Measurements from ENCODE around the gene CDK1.

CDK1 gene

DNA sequence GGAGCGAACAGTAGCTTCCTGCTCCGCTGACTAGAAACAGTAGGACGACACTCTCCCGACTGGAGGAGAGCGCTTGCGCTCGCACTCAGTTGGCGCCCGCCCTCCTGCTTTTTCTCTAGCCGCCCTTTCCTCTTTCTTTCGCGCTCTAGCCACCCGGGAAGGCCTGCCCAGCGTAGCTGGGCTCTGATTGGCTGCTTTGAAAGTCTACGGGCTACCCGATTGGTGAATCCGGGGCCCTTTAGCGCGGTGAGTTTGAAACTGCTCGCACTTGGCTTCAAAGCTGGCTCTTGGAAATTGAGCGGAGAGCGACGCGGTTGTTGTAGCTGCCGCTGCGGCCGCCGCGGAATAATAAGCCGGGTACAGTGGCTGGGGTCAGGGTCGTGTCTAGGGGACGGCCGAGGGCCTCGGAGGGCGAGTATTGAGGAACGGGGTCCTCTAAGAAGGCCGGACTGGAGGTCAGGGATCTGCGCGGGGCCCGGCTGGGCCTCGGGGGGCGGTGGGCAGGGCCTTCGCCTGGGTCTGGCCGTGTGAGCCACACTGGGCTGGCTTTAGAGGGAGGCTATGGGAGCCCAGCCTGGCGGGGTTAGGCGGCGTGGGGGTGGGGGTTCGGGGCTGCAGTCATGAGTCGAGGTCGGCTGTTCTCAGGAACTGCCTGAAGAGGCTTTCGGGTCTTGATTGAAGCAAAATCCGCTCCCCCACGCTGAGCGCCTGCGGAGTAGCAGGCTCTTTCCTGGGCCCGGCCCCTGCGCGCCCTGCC lies at the start of gene CDK1:
Gene CDK1 (plus strand): TSS at position 265 of the 757 bp plus-strand sequence. CDS start 1,688 bp downstream, outside the sequence.
- Histone ChIP-seq H3K27ac (peak within 1 kb of the TSS in 19 of 21 experiments; percentile 3 to 75 (median 54)), H3K4me3 (peak within 1 kb of the TSS; percentile 61 to 78 (median 67))

DNA sequence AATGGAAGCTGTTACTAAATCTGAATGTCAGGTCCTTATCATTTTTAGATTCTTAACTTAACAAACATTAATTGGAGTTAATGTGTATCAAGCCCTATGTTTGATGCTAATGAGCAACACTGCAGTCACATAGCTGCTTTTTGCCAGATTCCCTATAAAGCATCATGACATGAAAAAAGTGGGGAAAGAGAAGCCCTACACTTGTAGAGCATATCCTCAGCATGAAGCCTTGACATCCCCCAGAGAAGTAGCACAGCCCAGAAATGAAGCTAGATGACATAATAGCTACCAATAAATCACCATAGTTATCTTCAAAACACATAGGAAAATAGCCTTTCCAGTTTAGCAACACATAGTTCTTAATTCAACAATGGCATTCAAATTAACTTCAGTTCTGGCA lies 49.2 kb upstream of the CDK1 start:
- Histone ChIP-seq H3K4me3 (no peak overlapping the region), H3K27ac (peak overlapping the region in 2 of 21 experiments; percentile 14 to 25)

DNA sequence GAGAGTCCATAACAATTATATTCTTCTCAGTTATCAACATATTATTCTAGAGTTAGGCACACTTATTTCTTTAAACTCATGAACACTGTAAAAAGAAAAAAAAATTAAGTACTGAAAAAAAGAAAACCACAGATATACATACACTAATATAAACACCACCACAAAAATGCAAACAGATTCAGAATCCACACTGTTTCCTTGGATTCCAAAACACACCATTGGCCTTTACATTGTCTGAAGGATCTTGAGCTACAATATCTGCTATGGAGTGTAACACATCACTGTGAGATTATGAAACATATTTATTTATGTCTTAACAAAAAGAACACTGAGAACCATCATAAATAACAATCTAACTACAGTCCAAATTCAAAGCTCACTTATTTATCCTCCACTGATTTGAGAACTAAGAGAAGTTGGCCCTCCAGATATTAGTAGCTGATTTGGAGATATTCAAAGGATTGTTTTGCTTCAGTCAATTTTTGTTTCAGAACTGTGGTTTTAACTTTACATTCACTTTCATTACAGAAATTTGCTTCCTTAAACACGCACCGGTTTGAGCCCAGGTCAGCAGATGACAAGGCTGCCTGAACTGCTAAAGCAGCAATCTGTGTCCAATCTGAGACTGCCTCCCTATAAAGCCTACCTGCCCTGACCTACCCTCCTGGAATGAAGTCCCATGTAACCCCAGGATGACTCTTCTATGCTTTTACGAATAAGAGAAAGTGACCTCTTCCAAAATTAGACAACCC lies 47.0 kb upstream of the CDK1 start:
- Histone ChIP-seq H3K4me3 (peak overlapping the region in 3 of 7 experiments; percentile 54 to 68 (median 60)), H3K27ac (peak overlapping the region in 14 of 21 experiments; percentile 16 to 97 (median 88))

DNA sequence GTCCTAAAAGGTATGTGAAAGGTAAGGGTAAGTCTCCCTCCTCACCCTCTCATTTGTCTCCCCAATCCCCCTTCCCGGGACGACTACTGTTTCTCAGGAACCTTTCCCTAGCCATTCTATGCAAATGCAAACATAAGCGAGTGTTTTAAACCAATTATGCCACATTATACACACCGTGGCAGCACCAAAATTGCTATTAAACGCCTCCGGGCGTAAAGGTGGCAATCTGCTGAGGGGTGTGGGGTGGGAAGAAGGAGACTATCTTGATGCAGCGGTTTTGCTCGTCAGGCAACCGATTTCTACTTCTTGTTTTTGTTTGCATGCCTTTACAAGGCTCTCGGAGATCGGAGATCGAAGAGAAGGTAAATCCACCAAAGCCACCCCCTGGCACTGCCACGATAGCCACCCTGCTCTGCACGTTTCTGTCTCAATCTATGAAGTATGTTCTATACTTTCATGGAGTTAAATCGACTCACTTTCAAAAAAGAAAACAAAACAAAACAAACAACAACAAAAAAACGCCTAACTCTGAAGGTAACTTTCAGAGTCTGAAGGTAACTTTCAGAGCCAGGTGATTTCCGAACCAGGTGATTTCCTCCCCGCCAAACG lies 46.0 kb upstream of the CDK1 start:
- peak overlapping the region in 20 of 21 experiments; percentile 58 to 97 (median 86) for H3K27ac ChIP-seq
- H3K4me3 ChIP-seq: peak overlapping the region; percentile 49 to 86 (median 58)

DNA sequence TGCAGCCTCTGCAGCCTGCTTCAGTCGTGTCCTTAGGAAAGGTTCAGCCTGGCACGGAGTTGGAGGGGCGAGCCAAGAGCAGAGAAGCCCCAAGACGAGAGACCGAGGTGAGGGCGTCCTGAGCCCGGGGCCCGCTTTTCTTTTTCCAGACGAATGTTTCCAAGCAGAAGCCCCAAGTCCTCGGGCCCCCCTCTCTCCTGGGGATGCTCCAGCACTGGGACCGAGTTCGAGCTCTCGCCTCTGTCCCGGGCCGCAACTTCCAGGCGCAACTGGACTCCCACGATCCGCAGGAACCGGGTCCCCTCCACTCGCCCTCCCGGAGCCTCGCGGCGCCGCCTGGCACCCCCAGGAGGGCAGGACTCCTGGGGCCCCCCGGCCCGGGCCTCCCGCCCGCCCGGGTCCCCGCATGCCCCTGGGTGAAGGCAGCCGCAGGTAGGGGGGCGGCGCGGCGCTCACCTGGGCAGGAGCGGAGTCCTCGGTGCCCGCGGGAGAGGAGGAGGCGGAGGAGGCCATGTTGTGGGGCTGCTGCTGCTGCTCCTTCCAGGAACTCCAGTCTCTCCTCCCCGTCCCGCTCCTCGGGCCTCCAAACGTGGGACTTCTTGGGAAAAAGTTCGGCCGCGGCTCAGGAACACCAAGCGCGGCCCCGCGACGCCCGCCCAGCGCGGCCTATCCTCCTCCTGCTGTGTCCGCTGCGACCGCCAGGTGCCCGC lies 45.3 kb upstream of the CDK1 start:
- H3K27ac ChIP-seq: peak overlapping the region; percentile 57 to 97 (median 86)
- H3K4me3 ChIP-seq: peak overlapping the region; percentile 49 to 86 (median 58)

DNA sequence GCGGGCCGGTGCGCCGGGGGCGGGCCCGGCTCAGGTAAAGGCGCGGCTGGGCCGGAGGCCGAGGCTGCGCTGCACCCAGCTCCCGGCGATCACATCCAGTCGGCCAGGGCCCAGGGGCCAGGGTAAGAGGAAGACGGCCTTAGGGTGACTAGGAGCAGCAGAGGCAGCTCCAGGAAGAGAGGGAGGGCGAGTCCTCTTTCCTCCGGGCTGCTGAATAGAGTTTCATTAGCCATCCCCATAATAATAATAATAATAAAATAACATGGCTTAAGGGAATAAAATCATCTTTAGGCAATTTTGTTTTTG lies 44.8 kb upstream of the CDK1 start:
- H3K4me3 ChIP-seq: peak overlapping the region; percentile 49 to 86 (median 58)
- peak overlapping the region in 20 of 21 experiments; percentile 57 to 97 (median 86) for H3K27ac ChIP-seq

DNA sequence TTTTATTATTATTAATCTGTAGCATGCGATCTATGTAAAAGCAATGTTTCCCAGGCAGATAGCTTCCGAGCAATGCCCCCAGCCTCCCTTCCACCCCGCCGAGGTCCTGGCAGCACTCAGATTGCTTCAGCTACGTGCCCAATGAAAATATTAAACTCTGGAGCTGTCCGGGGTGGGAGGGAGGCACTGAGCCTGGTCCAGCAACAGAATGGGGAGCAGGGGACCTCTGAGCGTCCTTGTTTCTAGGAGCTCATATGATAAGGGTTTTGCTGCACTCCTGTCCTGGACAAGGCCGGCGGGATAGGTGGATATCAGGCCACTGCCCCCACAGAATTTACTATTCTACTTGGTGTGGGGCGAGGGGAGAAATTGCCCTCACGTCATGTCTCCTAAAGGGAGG lies 44.5 kb upstream of the CDK1 start:
- Histone ChIP-seq H3K4me3 (peak overlapping the region; percentile 49 to 86 (median 58)), H3K27ac (peak overlapping the region in 15 of 21 experiments; percentile 20 to 97 (median 87))

DNA sequence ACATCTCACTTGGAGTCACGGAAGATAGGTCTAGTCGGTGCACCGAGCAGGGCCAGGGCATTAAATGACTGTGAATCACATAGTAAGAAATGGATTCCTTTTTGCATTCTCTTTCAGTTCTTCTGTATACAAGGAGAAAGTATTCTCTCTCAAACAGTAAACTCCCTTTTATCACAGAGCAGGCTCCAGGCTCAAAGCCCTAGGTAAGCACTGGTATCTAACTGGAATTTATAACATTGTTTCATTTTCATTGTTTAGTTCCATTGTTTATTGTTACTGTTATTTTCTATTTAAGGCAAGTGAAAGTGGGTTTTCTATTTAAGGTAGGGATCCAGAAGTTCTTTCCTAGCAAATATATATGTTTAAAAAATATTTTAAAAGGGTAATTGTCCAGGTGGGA lies 44.1 kb upstream of the CDK1 start:
- Histone ChIP-seq H3K27ac (peak overlapping the region in 8 of 21 experiments; percentile 20 to 97 (median 90)), H3K4me3 (peak overlapping the region in 4 of 7 experiments; percentile 54 to 68 (median 59))

DNA sequence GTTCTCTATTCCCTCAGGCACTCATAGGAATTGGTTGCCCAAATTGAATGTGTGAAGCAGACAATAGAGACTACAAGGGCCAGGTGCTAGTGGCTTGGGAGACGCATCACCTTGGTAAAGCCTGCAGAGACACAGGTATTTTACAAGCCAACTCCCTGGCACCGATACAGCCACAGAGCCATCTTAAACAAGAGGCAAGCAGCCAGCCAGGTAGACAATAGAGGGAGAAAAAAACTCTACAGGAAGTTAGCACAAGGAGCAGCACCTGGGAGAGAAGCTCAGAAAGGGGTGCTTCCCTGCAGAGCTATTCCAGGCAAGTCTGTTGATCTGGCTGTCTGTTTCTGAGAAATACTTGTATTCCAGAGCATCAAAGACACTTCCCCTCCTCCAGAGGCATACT lies 43.0 kb upstream of the CDK1 start:
- Histone ChIP-seq H3K4me3 (no peak overlapping the region), H3K27ac (peak overlapping the region in 2 of 21 experiments; percentile 6 to 48)

DNA sequence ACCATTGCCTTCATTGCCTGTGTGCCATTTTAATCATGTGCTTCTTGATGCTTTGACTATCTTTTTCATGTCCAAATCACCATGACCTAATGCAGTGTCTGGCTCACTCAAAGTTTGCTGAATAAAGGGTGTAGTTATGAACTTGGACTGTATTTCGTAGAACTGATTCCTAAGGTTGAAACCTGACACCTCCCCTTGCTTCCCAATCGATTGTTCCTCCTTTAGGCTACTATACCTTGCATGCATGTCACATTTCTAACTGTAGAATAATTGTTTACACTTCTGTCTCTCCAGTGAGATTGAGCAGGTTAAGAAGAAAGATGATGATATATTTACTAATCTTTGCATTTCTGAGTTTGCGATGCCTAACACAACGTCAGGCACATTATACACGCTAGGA lies 41.0 kb upstream of the CDK1 start:
- H3K4me3 ChIP-seq: no peak overlapping the region
- H3K27ac ChIP-seq: no peak overlapping the region

DNA sequence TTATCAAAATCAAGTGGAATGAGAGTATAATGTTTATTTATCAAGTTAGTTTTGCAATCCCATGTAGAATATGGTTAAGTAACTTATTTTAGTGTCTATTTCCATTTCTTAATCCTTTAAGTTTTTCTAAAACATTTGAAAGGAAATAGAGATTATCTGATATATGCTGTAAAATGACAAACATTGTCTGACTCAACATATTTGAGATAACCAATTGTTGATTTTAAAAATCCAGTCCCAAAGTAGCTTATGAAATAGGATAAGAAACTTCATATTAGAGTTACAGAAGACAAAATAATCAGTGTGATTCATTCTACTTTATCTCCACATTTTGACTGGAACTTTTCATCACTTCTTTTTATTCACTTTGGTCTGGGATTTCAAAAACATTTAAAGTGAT lies 38.7 kb upstream of the CDK1 start:
- Histone ChIP-seq H3K4me3 (no peak overlapping the region), H3K27ac (no peak overlapping the region)

DNA sequence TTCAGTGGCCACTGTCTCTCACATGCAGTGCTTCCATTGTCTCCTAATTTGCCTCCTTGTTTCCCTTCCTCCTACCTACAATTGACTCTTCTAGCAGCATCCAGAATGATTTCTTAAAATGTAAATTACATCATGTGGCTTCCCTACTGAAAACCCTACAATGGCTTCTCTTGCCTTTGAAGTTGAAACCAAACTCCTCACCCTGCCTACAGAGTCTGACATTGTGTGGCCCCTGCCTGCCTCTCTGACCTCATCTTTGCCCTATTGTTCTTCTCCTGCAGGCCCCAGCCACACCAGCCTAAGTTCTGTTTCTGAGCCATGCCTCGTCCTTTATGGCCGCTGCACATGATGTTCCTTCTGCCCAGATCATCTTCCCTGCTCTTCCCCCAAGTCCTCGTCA lies 35.8 kb upstream of the CDK1 start:
- no peak overlapping the region for H3K4me3 ChIP-seq

DNA sequence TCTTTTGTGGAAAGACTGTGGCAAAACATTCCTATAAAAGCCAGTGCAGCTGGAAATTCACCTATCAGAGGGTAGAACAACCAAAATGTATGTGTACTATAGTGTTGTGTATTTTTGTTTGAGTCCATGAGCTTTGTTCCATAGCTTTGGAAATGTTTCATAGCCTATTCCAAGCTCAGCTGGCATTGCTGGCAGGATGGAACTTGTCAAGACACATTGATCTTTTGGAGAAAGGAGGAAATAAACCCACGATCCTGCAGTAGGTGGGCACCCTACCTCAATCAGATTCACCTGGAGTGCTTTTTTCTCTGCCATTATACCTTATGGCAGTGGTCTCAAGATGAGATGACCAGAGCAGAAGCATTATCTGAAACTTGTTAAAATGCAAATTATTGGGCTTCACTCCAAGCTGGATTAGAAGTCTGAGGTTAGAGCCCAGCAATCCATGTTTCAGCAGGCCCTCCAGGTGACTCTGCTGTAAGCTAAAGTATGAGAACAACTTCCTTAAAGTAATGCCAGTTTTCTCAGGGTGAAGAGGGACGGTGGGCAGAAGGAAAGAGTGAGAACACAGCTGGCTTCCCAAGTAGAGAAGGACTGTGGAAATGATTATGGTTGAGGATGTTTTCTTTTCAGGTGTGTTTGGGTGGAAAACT lies 30.3 kb upstream of the CDK1 start:
- no peak overlapping the region for H3K4me3 ChIP-seq
- peak overlapping the region in 8 of 21 experiments; percentile 7 to 56 (median 40) for H3K27ac ChIP-seq

More for the DNA sequence above, 35.8 kb upstream of the CDK1 start:
- H3K27ac ChIP-seq: no peak overlapping the region

DNA sequence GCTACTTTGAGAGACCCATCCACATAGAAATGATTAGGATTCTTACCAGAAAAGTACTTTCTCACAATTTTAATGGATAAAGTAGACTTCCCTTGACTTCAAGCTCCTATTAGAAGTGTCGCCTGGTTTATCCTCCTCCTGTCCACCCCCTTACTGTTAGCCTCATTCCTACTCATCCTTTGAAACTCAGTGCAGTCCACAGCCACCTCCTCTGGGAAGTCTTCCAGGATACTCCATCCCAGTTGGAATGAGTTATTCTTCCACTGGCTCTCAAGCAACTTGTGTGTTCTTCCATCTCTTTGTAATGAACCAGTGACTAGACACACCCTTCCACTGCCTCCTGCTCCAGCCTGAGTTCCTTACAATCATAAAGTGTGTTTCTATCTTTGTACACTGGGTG lies 25.1 kb upstream of the CDK1 start:
- Histone ChIP-seq H3K4me3 (no peak overlapping the region), H3K27ac (no peak overlapping the region)

DNA sequence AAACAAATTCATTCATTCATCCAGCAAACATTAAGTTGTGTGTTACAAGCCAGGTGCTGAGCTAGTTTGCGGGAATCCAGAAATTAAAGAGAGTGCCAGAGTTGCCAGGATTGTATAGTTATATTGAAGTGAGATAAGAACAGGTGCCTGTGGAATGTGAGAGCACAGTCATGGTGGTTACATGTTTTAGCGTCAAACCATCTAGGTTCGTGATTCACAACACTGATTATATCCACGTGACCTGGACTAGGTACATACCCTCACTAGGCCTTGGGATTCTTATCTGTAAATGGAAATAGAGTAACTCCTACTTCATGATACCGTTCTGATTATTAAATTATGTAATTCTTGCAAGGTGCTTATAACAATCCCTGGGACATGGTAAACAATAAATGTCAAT lies 24.5 kb upstream of the CDK1 start:
- H3K4me3 ChIP-seq: no peak overlapping the region
- no peak overlapping the region for H3K27ac ChIP-seq

DNA sequence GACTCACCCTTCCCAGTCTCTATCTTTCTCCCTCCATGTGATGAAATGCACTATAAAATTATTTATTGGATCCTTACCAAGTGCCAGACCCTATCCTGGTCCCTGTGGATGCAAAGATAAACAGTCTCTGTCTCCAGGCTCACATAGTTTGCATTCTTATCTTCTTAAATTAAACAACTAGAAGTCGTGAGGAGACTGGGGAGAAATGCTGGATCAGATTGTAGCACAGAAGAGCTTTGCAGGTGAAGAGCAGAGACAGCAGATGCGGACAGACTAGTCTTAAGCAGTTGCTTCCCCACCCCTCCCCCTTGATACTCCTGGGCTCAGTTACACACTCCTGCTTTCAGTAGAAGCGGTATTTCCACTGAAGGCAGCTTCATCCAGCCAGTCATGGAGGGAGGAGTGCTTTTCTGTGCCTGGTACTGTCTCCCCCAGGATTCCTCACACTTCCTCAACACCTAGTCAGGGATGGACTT lies 20.8 kb upstream of the CDK1 start:
- Histone ChIP-seq H3K4me3 (no peak overlapping the region), H3K27ac (no peak overlapping the region)

DNA sequence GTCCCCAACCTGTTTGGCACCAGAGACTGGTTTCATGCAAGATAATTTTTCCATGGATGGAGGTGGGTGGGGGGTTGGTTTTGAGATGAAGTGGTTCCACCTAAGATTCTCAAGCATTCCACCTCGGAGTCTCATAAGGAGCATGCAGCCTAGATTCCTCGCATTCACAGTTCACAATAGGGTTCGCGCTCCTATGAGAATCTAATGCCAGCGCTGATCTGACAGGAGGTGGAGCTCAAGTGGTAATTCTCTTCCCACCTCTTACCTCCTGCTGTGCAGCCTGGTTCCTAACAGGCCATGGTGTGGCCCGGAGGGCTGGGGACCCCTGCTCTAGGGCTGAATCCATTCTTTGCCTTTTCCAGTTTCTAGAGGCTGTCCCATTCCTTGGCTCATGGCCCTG lies 19.1 kb upstream of the CDK1 start:
- no peak overlapping the region for H3K27ac ChIP-seq
- no peak overlapping the region for H3K4me3 ChIP-seq

DNA sequence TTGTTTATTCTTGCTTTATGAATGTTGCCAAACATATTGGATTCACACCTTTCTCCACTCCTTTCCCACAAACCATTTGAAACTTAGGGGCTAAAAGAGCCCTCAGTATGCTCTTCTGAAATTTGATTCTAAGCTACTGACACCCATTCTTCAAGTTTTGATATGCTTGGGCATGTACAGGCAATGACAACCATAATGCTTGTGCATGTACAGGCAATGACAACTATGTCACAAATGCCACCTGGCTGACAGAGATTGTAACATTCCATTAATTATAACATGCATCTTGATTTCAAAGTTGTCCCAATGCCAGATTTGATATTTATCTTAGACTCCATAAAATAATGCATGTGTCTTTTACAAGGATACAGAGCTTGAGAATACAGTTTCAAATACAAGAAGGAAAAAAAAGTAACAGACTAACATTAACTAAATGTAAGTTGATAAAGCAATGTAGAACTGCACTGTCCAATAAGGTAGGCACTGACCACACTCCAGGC lies 17.5 kb upstream of the CDK1 start:
- H3K4me3 ChIP-seq: no peak overlapping the region
- H3K27ac ChIP-seq: no peak overlapping the region

DNA sequence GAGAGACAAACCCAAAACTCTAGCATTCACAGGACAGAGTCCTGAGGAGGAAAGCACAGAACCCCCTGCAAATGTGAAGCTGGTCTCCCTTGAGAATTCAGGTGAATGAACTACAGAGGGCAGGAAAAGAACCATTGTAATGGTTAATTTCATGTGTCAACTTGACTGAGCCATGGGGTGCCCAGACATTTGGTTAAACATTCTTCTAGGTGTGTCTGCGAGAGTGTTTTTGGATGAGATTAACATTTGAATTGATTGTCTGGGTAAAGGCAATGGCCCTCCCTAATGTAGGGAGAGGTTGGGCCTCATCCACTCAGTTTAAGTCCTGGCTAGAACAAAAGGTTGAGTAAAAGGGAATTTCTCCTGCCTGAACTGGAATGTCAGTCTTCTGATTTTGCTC lies 15.7 kb upstream of the CDK1 start:
- H3K4me3 ChIP-seq: no peak overlapping the region
- H3K27ac ChIP-seq: no peak overlapping the region

Measured in skin epidermis (tissue), 12 donors.